Caco-2 (cell line): ENCODE results near the gene PKN1. TPM values are rescaled to one million over a fixed set of nuclear protein-coding genes. Genes with fewer than 3 reads are reported as not detected.

Source experiments
- BruUV-seq: library from RNA; stranded (reverse); fragments of 400-500 nt; replicated peaks from 2 replicates; lab custom pipeline; 2021; lab: Mats Ljungman, UMichigan
- CTCF ChIA-PET: fragments of 300-600 bp; sonication (Branson Sonifier 250); formaldehyde crosslinking; loops from one replicate; lab custom pipeline; 2022; ENCODE audit warnings: antibody characterized with exemption; lab: Charles Lee
- POLR2A ChIA-PET: fragments of 300-600 bp; sonication (Branson Sonifier 250); formaldehyde crosslinking; loops from one replicate; lab custom pipeline; 2022; ENCODE audit warnings: antibody characterized with exemption; lab: Charles Lee
- DNase-seq, 2 experiments: peaks; one replicate each; pipeline versions ENCODE4 v3.0.0 to v3.0.0-alpha.2; 2020 to 2022
- H3K27me3 ChIP-seq: replicated peaks from 2 replicates; pipeline ENCODE4 v1.6.0; 2011; ENCODE audit warnings: low read length; ENCODE audit not compliant: control insufficient read depth, insufficient read depth
- H3K36me3 ChIP-seq: 2 replicates; pipeline ENCODE4 v1.5.1; 2011; ENCODE audit warnings: low read length; ENCODE audit not compliant: control insufficient read depth, insufficient read depth
- H3K4me1 ChIP-seq: fragments of 250-450 bp; sonication (Bioruptor Pico); 2 replicates; pipeline ENCODE4 v1.5.1; 2020; ENCODE audit warnings: mild to moderate bottlenecking
- H3K4me3 ChIP-seq: 2 replicates; pipeline ENCODE4 v1.5.1; 2011; ENCODE audit warnings: low read depth, mild to moderate bottlenecking, control low read depth, low read length
- H3K9me3 ChIP-seq: fragments of 250-450 bp; sonication (Bioruptor Pico); 2 replicates; pipeline ENCODE4 v1.5.1; 2020; ENCODE audit warnings: mild to moderate bottlenecking, moderate library complexity
- H3K27ac Mint-ChIP-seq: one replicate; pipeline ENCODE4 v1.8.0; 2022; ENCODE audit warnings: mixed read lengths; ENCODE audit not compliant: unreplicated experiment
- H3K27me3 Mint-ChIP-seq: one replicate; pipeline ENCODE4 v1.8.0; 2022; ENCODE audit warnings: mixed read lengths; ENCODE audit not compliant: insufficient read depth, unreplicated experiment
- H3K36me3 Mint-ChIP-seq: one replicate; pipeline ENCODE4 v1.8.0; 2022; ENCODE audit warnings: mild to moderate bottlenecking, mixed read lengths; ENCODE audit not compliant: insufficient read depth, unreplicated experiment
- H3K4me1 Mint-ChIP-seq: one replicate; pipeline ENCODE4 v1.8.0; 2022; ENCODE audit warnings: low read depth, mixed read lengths; ENCODE audit not compliant: unreplicated experiment
- H3K4me3 Mint-ChIP-seq: one replicate; pipeline ENCODE4 v1.8.0; 2022; ENCODE audit warnings: mild to moderate bottlenecking, moderate library complexity, mixed read lengths; ENCODE audit not compliant: unreplicated experiment
- H3K9me3 Mint-ChIP-seq: one replicate; pipeline ENCODE4 v1.8.0; 2022; ENCODE audit warnings: mixed read lengths; ENCODE audit not compliant: unreplicated experiment
- intact Hi-C: fragments of 100-400 bp; cut with micrococcal nuclease; formaldehyde crosslinking; loops from one replicate; pipeline ENCODE4 v1.10.0; 2022; ENCODE audit not compliant: unreplicated experiment
- total RNA-seq: library from RNA; stranded (reverse); gene quantifications from 2 replicates; pipeline ENCODE4 v1.2.3, GENCODE V29; 2022
- TF ChIP-seq, protein P1 (sequence below), 2 experiments: fragments of 200-600 bp in 1 of 2; IDR thresholded peaks; 1 replicate in 1 of 2; 2 replicates in 1 of 2; pipeline versions ENCODE4 v1.5.1 to v1.8.0; 2011 to 2022; ENCODE audit warnings: antibody characterized with exemption in 1 of 2, control low read depth in 1 of 2, inconsistent platforms in 1 of 2, low read depth in 1 of 2, low read length in 1 of 2, mild to moderate bottlenecking in 1 of 2, moderate library complexity in 1 of 2; ENCODE audit not compliant: insufficient read depth in 1 of 2, severe bottlenecking in 1 of 2, unreplicated experiment in 1 of 2

PKN1 gene
- total RNA-seq, 1 experiment from 2014 or later, result 102 TPM

DNA sequence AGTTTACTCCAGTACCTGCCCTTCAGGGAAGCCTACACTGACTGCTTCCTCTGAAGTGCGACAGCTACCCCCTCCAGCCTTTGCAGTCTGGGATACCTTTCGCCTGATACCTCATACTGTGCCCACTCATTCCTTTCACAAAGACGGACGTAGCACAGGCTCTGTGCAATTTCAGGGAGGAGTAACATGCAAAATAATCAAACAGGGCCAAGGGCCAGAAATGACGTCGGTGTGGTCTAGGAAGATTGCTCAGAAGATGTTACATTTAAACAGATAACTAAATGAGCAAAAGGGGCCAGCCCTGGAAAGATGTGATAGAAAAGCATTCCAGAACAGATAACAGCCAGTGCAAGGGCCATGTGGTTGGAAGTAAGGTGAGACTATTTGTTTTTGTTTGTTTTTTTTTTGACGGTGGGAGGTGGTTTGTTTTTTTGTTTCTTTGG lies 7.4 kb upstream of the PKN1 start:
- intact Hi-C loops, result no loop called here
- H3K9me3 Mint-ChIP-seq, result no peaks in the 10 kb centered on the region
- Histone ChIP-seq H3K4me1 (no peaks in the 10 kb centered on the region), H3K27me3 (no peaks in the 10 kb centered on the region), H3K9me3 (no peaks in the 10 kb centered on the region), H3K36me3 (no peaks in the 10 kb centered on the region), H3K4me3 (no peak overlapping the region)
- no peaks in the 10 kb centered on the region for H3K36me3 Mint-ChIP-seq
- no peaks in the 10 kb centered on the region for H3K27me3 Mint-ChIP-seq
- TF ChIP-seq, protein P1, sequence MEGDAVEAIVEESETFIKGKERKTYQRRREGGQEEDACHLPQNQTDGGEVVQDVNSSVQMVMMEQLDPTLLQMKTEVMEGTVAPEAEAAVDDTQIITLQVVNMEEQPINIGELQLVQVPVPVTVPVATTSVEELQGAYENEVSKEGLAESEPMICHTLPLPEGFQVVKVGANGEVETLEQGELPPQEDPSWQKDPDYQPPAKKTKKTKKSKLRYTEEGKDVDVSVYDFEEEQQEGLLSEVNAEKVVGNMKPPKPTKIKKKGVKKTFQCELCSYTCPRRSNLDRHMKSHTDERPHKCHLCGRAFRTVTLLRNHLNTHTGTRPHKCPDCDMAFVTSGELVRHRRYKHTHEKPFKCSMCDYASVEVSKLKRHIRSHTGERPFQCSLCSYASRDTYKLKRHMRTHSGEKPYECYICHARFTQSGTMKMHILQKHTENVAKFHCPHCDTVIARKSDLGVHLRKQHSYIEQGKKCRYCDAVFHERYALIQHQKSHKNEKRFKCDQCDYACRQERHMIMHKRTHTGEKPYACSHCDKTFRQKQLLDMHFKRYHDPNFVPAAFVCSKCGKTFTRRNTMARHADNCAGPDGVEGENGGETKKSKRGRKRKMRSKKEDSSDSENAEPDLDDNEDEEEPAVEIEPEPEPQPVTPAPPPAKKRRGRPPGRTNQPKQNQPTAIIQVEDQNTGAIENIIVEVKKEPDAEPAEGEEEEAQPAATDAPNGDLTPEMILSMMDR (IDR thresholded peaks at IDR 0.05; ENCODE audit: insufficient read depth in 1 of 2, low read depth in 1 of 2, low read length in 1 of 2, severe bottlenecking in 1 of 2, unreplicated experiment in 1 of 2), result no peak
- H3K4me1 Mint-ChIP-seq, result peaks cover 12% of the 10 kb centered on the region
- CTCF ChIA-PET, result no interaction called here
- H3K27ac Mint-ChIP-seq, result no peak overlapping the region
- BruUV-seq, result no TSS peak
- no peak for DNase-seq
- POLR2A ChIA-PET, result no interaction called here
- no peak overlapping the region for H3K4me3 Mint-ChIP-seq

DNA sequence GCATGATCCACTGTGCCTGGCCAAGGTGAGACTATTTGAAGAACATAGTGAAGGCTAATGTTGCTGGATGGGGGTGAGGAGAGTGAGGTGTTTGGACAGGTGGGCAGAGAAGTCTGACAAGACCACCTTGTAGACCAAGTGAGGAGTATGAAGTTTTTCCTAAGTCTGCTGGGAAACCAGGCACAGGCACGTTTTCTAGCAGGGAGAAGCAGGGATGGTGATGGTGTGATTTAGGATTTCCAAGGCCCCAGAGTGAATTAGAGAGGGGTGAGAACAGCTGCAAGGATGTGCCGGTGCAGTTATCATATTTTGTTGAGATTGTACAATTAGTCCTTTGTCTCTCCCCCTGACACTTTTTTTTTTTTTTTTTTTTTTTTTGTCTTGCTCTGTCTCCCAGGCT lies 5.6 kb upstream of the PKN1 start:
- Mint-ChIP-seq H3K4me3 (no peak overlapping the region), H3K27ac (no peak overlapping the region), H3K4me1 (peaks cover 14% of the 10 kb centered on the region), H3K27me3 (no peaks in the 10 kb centered on the region), H3K36me3 (no peaks in the 10 kb centered on the region), H3K9me3 (no peaks in the 10 kb centered on the region)
- ChIA-PET POLR2A (interaction anchor here (0.6 kb wide), 1 partner anchor 349 kb away, joined by 3 read pairs; no protein-coding TSS in a partner anchor), CTCF (no interaction called here)
- TF ChIP-seq, protein P1 (IDR thresholded peaks at IDR 0.05; ENCODE audit: insufficient read depth in 1 of 2, low read depth in 1 of 2, low read length in 1 of 2, severe bottlenecking in 1 of 2, unreplicated experiment in 1 of 2), result no peak
- no peak overlapping the region for H3K4me3 ChIP-seq
- no peak for DNase-seq
- H3K27me3 ChIP-seq, result no peaks in the 10 kb centered on the region
- no peaks in the 10 kb centered on the region for H3K9me3 ChIP-seq
- intact Hi-C loops, result no loop called here
- H3K4me1 ChIP-seq, result 0 out of 2 replicates have a peak, but pooled peaks cover 1% of the 10 kb centered on the region
- no TSS peak for BruUV-seq
- no peaks in the 10 kb centered on the region for H3K36me3 ChIP-seq

DNA sequence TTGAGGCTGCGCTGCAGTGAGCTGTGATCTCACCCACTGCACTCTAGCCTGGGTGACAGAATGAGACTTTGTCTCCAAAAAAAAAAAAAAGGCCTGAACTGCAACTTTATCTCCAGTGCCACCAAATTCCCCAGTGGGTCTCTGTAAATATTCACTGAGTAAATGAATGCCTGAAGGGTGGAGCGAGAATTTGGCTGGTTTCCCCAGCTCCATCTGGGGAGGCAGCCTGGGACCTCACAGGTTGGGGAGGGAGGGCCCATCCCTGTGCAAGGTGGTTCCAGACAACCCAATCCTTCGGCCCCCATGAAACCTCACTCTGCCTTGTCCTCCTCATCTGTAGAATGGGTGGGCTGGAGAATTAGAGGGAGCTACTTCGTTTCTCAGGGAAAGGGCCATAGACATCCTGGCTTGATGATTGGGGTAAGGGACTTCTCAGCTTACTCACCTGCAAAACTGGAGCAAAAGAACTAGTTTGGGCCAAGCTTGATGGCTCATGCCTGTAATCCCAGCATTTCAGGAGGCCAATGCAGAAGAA lies 4.2 kb upstream of the PKN1 start:
- Mint-ChIP-seq H3K9me3 (no peaks in the 10 kb centered on the region), H3K4me3 (no peak overlapping the region), H3K27ac (no peak overlapping the region), H3K4me1 (peaks cover 14% of the 10 kb centered on the region), H3K27me3 (no peaks in the 10 kb centered on the region), H3K36me3 (no peaks in the 10 kb centered on the region)
- ChIA-PET CTCF (interaction anchor here (0.7 to 0.9 kb wide), 2 partner anchors 9 to 44 kb away, joined by 4 to 10 read pairs; no protein-coding TSS in a partner anchor), POLR2A (no interaction called here)
- no peak overlapping the region for H3K4me3 ChIP-seq
- no peaks in the 10 kb centered on the region for H3K9me3 ChIP-seq
- DNase-seq, result no peak
- no peaks in the 10 kb centered on the region for H3K36me3 ChIP-seq
- intact Hi-C loops, result no loop called here
- H3K4me1 ChIP-seq, result 0 out of 2 replicates have a peak, but pooled peaks cover 6% of the 10 kb centered on the region
- no peaks in the 10 kb centered on the region for H3K27me3 ChIP-seq
- TF ChIP-seq, protein P1 (IDR thresholded peaks at IDR 0.05; ENCODE audit: insufficient read depth in 1 of 2, low read depth in 1 of 2, low read length in 1 of 2, severe bottlenecking in 1 of 2, unreplicated experiment in 1 of 2), result no peak
- BruUV-seq, result no TSS peak
